ENCODE results near the gene FRS3. TPM values are rescaled to one million over a fixed set of nuclear protein-coding genes. Genes with fewer than 3 reads are reported as not detected.

Gene FRS3
- total RNA-seq, 5 donors from 2014 or later (not counting 1 experiment from before 2014, with no cell fraction given), result 5.2 to 10.4 (median 8.9) TPM

- WGBS (ENCODE audit: insufficient coverage), result 73% methylated on average over 7 of the region's 13 CpGs
- no peak overlapping the region for H3K27ac Mint-ChIP-seq
- no peak overlapping the region for H3K27ac ChIP-seq (ENCODE audit: low read length)
- ATAC-seq (replicated peaks in 1 of 4), result no peak
- DNase-seq, result no peak
- no peaks in the 10 kb centered on the region for H3K9me3 ChIP-seq
- H3K36me3 ChIP-seq (ENCODE audit: control insufficient read depth in 2 of 2, extremely low read depth in 1 of 2, insufficient read depth in 1 of 2, low read length in 1 of 2), result no peaks in the 10 kb centered on the region
- H3K4me3 ChIP-seq (ENCODE audit: control insufficient read depth in 1 of 2, extremely low read depth in 1 of 2, low read length in 1 of 2), result no peak overlapping the region
- ChIA-PET POLR2A (no interaction called here), CTCF (no interaction called here)
- no peaks in the 10 kb centered on the region for H3K36me3 Mint-ChIP-seq
- no peaks in the 10 kb centered on the region for H3K9me3 Mint-ChIP-seq
- peaks cover 0 to 3% (median 0%) of the 10 kb centered on the region in 3 donors for H3K4me1 Mint-ChIP-seq
- H3K4me3 Mint-ChIP-seq, result no peak overlapping the region
- H3K27me3 ChIP-seq (replicated peaks in 1 of 2; ENCODE audit: control insufficient read depth in 2 of 2, extremely low read depth in 1 of 2, insufficient read depth in 2 of 2, low read length in 1 of 2), result peaks cover 0 to 10% of the 10 kb centered on the region in 2 experiments
- H3K4me1 ChIP-seq (ENCODE audit: control insufficient read depth in 1 of 2, extremely low read depth in 1 of 2, insufficient read depth in 2 of 2, low read length in 2 of 2), result peaks cover 2 to 3% of the 10 kb centered on the region in 2 experiments
- H3K27me3 Mint-ChIP-seq, result peaks cover 0 to 3% of the 10 kb centered on the region in 2 donors
Observed at GRCh38 chr6:41759106-41759904, 20.4 kb downstream of the FRS3 start.

GRCh38 chr6:41758641-41759035 lies 21.1 kb downstream of the FRS3 start:
- WGBS (ENCODE audit: insufficient coverage), result 96% methylated on average over 3 of the region's 6 CpGs
- ChIA-PET POLR2A (no interaction called here), CTCF (no interaction called here)
- peaks cover 0 to 10% of the 10 kb centered on the region in 2 experiments for H3K27me3 ChIP-seq (replicated peaks in 1 of 2; ENCODE audit: control insufficient read depth in 2 of 2, extremely low read depth in 1 of 2, insufficient read depth in 2 of 2, low read length in 1 of 2)
- no peak overlapping the region for H3K27ac ChIP-seq (ENCODE audit: low read length)
- peaks cover 0 to 3% of the 10 kb centered on the region in 2 donors for H3K27me3 Mint-ChIP-seq
- H3K27ac Mint-ChIP-seq, result no peak overlapping the region
- no peak overlapping the region for H3K4me3 Mint-ChIP-seq
- H3K4me1 Mint-ChIP-seq, result peaks cover 0 to 3% (median 0%) of the 10 kb centered on the region in 3 donors
- ATAC-seq (replicated peaks in 1 of 4) (no peak), DNase-seq (no peak)
- no peak overlapping the region for H3K4me3 ChIP-seq (ENCODE audit: control insufficient read depth in 1 of 2, extremely low read depth in 1 of 2, low read length in 1 of 2)
- no peaks in the 10 kb centered on the region for H3K9me3 Mint-ChIP-seq
- no peaks in the 10 kb centered on the region for H3K36me3 ChIP-seq (ENCODE audit: control insufficient read depth in 2 of 2, extremely low read depth in 1 of 2, insufficient read depth in 1 of 2, low read length in 1 of 2)
- peaks cover 2 to 3% of the 10 kb centered on the region in 2 experiments for H3K4me1 ChIP-seq (ENCODE audit: control insufficient read depth in 1 of 2, extremely low read depth in 1 of 2, insufficient read depth in 2 of 2, low read length in 2 of 2)
- H3K36me3 Mint-ChIP-seq, result no peaks in the 10 kb centered on the region
- no peaks in the 10 kb centered on the region for H3K9me3 ChIP-seq

- ChIA-PET POLR2A (no interaction called here), CTCF (no interaction called here)
- ATAC-seq (replicated peaks in 1 of 4), result no peak
Observed at GRCh38 chr6:41757931-41758640, 21.6 kb downstream of the FRS3 start.

GRCh38 chr6:41757271-41757670 lies 22.4 kb downstream of the FRS3 start:
- Mint-ChIP-seq H3K4me3 (no peak overlapping the region), H3K27me3 (no peaks in the 10 kb centered on the region), H3K4me1 (peaks cover 0 to 3% (median 0%) of the 10 kb centered on the region in 3 donors), H3K27ac (no peak overlapping the region), H3K36me3 (no peaks in the 10 kb centered on the region), H3K9me3 (no peaks in the 10 kb centered on the region)
- 86% methylated on average over 2 of the region's 6 CpGs for WGBS (ENCODE audit: insufficient coverage)
- ATAC-seq (replicated peaks in 1 of 4) (no peak), DNase-seq (no peak)
- no peak overlapping the region for H3K27ac ChIP-seq (ENCODE audit: low read length)
- no peaks in the 10 kb centered on the region for H3K9me3 ChIP-seq
- H3K4me1 ChIP-seq (ENCODE audit: control insufficient read depth in 1 of 2, extremely low read depth in 1 of 2, insufficient read depth in 2 of 2, low read length in 2 of 2), result peaks cover 2 to 3% of the 10 kb centered on the region in 2 experiments
- no peak overlapping the region for H3K4me3 ChIP-seq (ENCODE audit: control insufficient read depth in 1 of 2, extremely low read depth in 1 of 2, low read length in 1 of 2)
- H3K36me3 ChIP-seq (ENCODE audit: control insufficient read depth in 2 of 2, extremely low read depth in 1 of 2, insufficient read depth in 1 of 2, low read length in 1 of 2), result no peaks in the 10 kb centered on the region
- ChIA-PET POLR2A (interaction anchor here in 1 of 2 donors (0.6 kb wide), 1 partner anchor 9 kb away, joined by 3 read pairs; no protein-coding TSS in a partner anchor), CTCF (no interaction called here)
- peaks cover 0 to 12% of the 10 kb centered on the region in 2 experiments for H3K27me3 ChIP-seq (replicated peaks in 1 of 2; ENCODE audit: control insufficient read depth in 2 of 2, extremely low read depth in 1 of 2, insufficient read depth in 2 of 2, low read length in 1 of 2)

More at GRCh38 chr6:41757931-41758640, 21.6 kb downstream of the FRS3 start:
- H3K27ac Mint-ChIP-seq, result no peak overlapping the region
- peaks cover 0 to 2% of the 10 kb centered on the region in 2 donors for H3K27me3 Mint-ChIP-seq
- H3K4me3 Mint-ChIP-seq, result no peak overlapping the region
- H3K36me3 ChIP-seq (ENCODE audit: control insufficient read depth in 2 of 2, extremely low read depth in 1 of 2, insufficient read depth in 1 of 2, low read length in 1 of 2), result no peaks in the 10 kb centered on the region
- H3K4me3 ChIP-seq (ENCODE audit: control insufficient read depth in 1 of 2, extremely low read depth in 1 of 2, low read length in 1 of 2), result no peak overlapping the region
- H3K27ac ChIP-seq (ENCODE audit: low read length), result no peak overlapping the region
- 83% methylated on average over 2 of the region's 8 CpGs for WGBS (ENCODE audit: insufficient coverage)
- H3K9me3 Mint-ChIP-seq, result no peaks in the 10 kb centered on the region
- no peak for DNase-seq
- peaks cover 2 to 3% of the 10 kb centered on the region in 2 experiments for H3K4me1 ChIP-seq (ENCODE audit: control insufficient read depth in 1 of 2, extremely low read depth in 1 of 2, insufficient read depth in 2 of 2, low read length in 2 of 2)
- H3K27me3 ChIP-seq (replicated peaks in 1 of 2; ENCODE audit: control insufficient read depth in 2 of 2, extremely low read depth in 1 of 2, insufficient read depth in 2 of 2, low read length in 1 of 2), result peaks cover 0 to 10% of the 10 kb centered on the region in 2 experiments
- peaks cover 0 to 3% (median 0%) of the 10 kb centered on the region in 3 donors for H3K4me1 Mint-ChIP-seq
- no peaks in the 10 kb centered on the region for H3K36me3 Mint-ChIP-seq
- no peaks in the 10 kb centered on the region for H3K9me3 ChIP-seq

GRCh38 chr6:41756354-41756753 lies 23.3 kb downstream of the FRS3 start:
- no peaks in the 10 kb centered on the region for H3K27me3 Mint-ChIP-seq
- peaks cover 0 to 3% (median 0%) of the 10 kb centered on the region in 3 donors for H3K4me1 Mint-ChIP-seq
- H3K4me3 Mint-ChIP-seq, result no peak overlapping the region
- Histone ChIP-seq H3K27ac (ENCODE audit: low read length) (no peak overlapping the region), H3K36me3 (ENCODE audit: control insufficient read depth in 2 of 2, extremely low read depth in 1 of 2, insufficient read depth in 1 of 2, low read length in 1 of 2) (no peaks in the 10 kb centered on the region), H3K9me3 (no peaks in the 10 kb centered on the region), H3K27me3 (replicated peaks in 1 of 2; ENCODE audit: control insufficient read depth in 2 of 2, extremely low read depth in 1 of 2, insufficient read depth in 2 of 2, low read length in 1 of 2) (peaks cover 0 to 12% of the 10 kb centered on the region in 2 experiments), H3K4me1 (ENCODE audit: control insufficient read depth in 1 of 2, extremely low read depth in 1 of 2, insufficient read depth in 2 of 2, low read length in 2 of 2) (peaks cover 2 to 3% of the 10 kb centered on the region in 2 experiments), H3K4me3 (ENCODE audit: control insufficient read depth in 1 of 2, extremely low read depth in 1 of 2, low read length in 1 of 2) (no peak overlapping the region)
- ATAC-seq (replicated peaks in 1 of 4), result peak in 2 of 4 experiments; percentile 36
- no peaks in the 10 kb centered on the region for H3K9me3 Mint-ChIP-seq
- ChIA-PET POLR2A (no interaction called here), CTCF (interaction anchor here in 1 of 2 donors (0.7 kb wide), 1 partner anchor 155 kb away, joined by 3 read pairs; no protein-coding TSS in a partner anchor)
- H3K36me3 Mint-ChIP-seq, result no peaks in the 10 kb centered on the region
- no peak overlapping the region for H3K27ac Mint-ChIP-seq
- 27% methylated on average over 6 of the region's 13 CpGs for WGBS (ENCODE audit: insufficient coverage)
- no peak for DNase-seq

GRCh38 chr6:41755895-41756294 lies 23.8 kb downstream of the FRS3 start:
- Histone ChIP-seq H3K4me3 (ENCODE audit: control insufficient read depth in 1 of 2, extremely low read depth in 1 of 2, low read length in 1 of 2) (no peak overlapping the region), H3K27me3 (replicated peaks in 1 of 2; ENCODE audit: control insufficient read depth in 2 of 2, extremely low read depth in 1 of 2, insufficient read depth in 2 of 2, low read length in 1 of 2) (peaks cover 0 to 12% of the 10 kb centered on the region in 2 experiments), H3K27ac (ENCODE audit: low read length) (no peak overlapping the region), H3K4me1 (ENCODE audit: control insufficient read depth in 1 of 2, extremely low read depth in 1 of 2, insufficient read depth in 2 of 2, low read length in 2 of 2) (peaks cover 2 to 3% of the 10 kb centered on the region in 2 experiments), H3K9me3 (no peaks in the 10 kb centered on the region), H3K36me3 (ENCODE audit: control insufficient read depth in 2 of 2, extremely low read depth in 1 of 2, insufficient read depth in 1 of 2, low read length in 1 of 2) (no peaks in the 10 kb centered on the region)
- Mint-ChIP-seq H3K4me1 (peaks cover 0 to 3% (median 0%) of the 10 kb centered on the region in 3 donors), H3K27me3 (no peaks in the 10 kb centered on the region), H3K4me3 (no peak overlapping the region), H3K9me3 (no peaks in the 10 kb centered on the region), H3K27ac (no peak overlapping the region), H3K36me3 (no peaks in the 10 kb centered on the region)
- ChIA-PET CTCF (interaction anchor here in 1 of 2 donors (0.7 kb wide), 1 partner anchor 155 kb away, joined by 3 read pairs; no protein-coding TSS in a partner anchor), POLR2A (no interaction called here)
- ATAC-seq (replicated peaks in 1 of 4) (no peak), DNase-seq (no peak)
- WGBS (ENCODE audit: insufficient coverage), result 73% methylated on average over 4 of the region's 4 CpGs

Data from T-cell (primary cell).